K562 (cell line): ENCODE measurements around the gene PDCD1LG2. TPM values are rescaled to one million over a fixed set of nuclear protein-coding genes. Genes with fewer than 3 reads are reported as not detected.

ENCODE experiments used
- MGA ChIP-seq: fragments of 450-650 bp; IDR thresholded peaks from 2 replicates; pipeline ENCODE4 v1.6.1; 2016; ENCODE audit warnings: mild to moderate bottlenecking, moderate library complexity
- TAF1 ChIP-seq: IDR thresholded peaks from 2 replicates; pipeline ENCODE4 v1.6.1; 2011; ENCODE audit warnings: mild to moderate bottlenecking, low read length, moderate library complexity; ENCODE audit not compliant: insufficient read depth, control insufficient read depth, severe bottlenecking; ENCODE audit errors: extremely low read depth
- USF2 ChIP-seq: sonication (generic); formaldehyde crosslinking; IDR thresholded peaks from 2 replicates; pipeline ENCODE4 v1.5.0; 2020; ENCODE audit warnings: missing genetic modification reagents
- polyA plus RNA-seq, 8 experiments: library from polyadenylated mRNA; depleted of rRNA in 4 of 8; stranded (reverse) in 5 of 8; unstranded in 3 of 8; fragments of >200 nt; fragmentation: Nextera tagmentation in 2 of 8; fragmentation: Illumina TruSeq in 1 of 8; extraction: Ambion mirVana in 2 of 8; extraction: Trizol in 1 of 8; gene quantifications; 2 replicates each; pipeline versions ENCODE4 v1.2.1 to v1.2.3, GENCODE V29; 2011 to 2014; ENCODE audit warnings: inconsistent platforms in 1 of 8, missing spikeins in 1 of 8
- total RNA-seq, 7 experiments: library from RNA; depleted of rRNA in 6 of 7; stranded (reverse); fragments of >200 nt in 6 of 7; fragmentation: Illumina TruSeq in 2 of 7; extraction: Trizol in 2 of 7; gene quantifications; 2 replicates each; pipeline versions ENCODE4 v1.2.1 to v1.2.3, GENCODE V29; 2011 to 2021; ENCODE audit warnings: low replicate concordance in 1 of 7

The PDCD1LG2 gene
- total and polyA plus RNA-seq, 9 of the 15 experiments (the other 6 are each of a cell fraction or from before 2014, with no cell fraction given) = not detected

- no peak for TF ChIP-seq MGA
- no peak for TF ChIP-seq USF2 (CRISPR knock-in tag)
- no peak for TF ChIP-seq TAF1
Observed at GRCh38 chr9:5552301-5552700, 42.0 kb downstream of the PDCD1LG2 start (continued).
